Measurements from ENCODE around the gene SLC47A2.
"Not testable (repeated sequence)": the region's sequence is repeated elsewhere in the genome, so short reads cannot be mapped to it uniquely, and the experiment has no call there.

The SLC47A2 gene

GRCh38 chr17:19716108-19717030, at the start of gene SLC47A2:
SLC47A2 (minus strand) TSS chr17:19716584; CDS start chr17:19716555, 29 bp downstream.
- no peak for DNase-seq

GRCh38 chr17:19766016-19766415, 49.6 kb upstream of the SLC47A2 start:
- no peak for DNase-seq

- not testable (repeated sequence) for DNase-seq
Measured at GRCh38 chr17:19763991-19764390, 47.6 kb upstream of the SLC47A2 start.

GRCh38 chr17:19763416-19763815, 47.0 kb upstream of the SLC47A2 start:
- DNase-seq: no peak

GRCh38 chr17:19762515-19762961, 46.2 kb upstream of the SLC47A2 start:
- DNase-seq: peak; percentile 64 to 69

GRCh38 chr17:19760746-19761145, 44.4 kb upstream of the SLC47A2 start:
- no peak for DNase-seq

GRCh38 chr17:19759568-19760549, 43.5 kb upstream of the SLC47A2 start:
- no peak for DNase-seq

- DNase-seq: no peak
Measured at GRCh38 chr17:19757536-19758180, 41.3 kb upstream of the SLC47A2 start.

- DNase-seq: no peak
Measured at GRCh38 chr17:19756546-19756945, 40.2 kb upstream of the SLC47A2 start.

GRCh38 chr17:19755821-19756510, 39.6 kb upstream of the SLC47A2 start:
- DNase-seq: no peak

GRCh38 chr17:19755392-19755791, 39.0 kb upstream of the SLC47A2 start:
- no peak for DNase-seq

- no peak for DNase-seq
Measured at GRCh38 chr17:19753661-19754463, 37.5 kb upstream of the SLC47A2 start.

- DNase-seq: peak in 1 of 2 donors; percentile 67
Measured at GRCh38 chr17:19753051-19753509, 36.7 kb upstream of the SLC47A2 start.

- no peak for DNase-seq
Measured at GRCh38 chr17:19752216-19753050, 36.0 kb upstream of the SLC47A2 start.

- no peak for DNase-seq
Measured at GRCh38 chr17:19750835-19751234, 34.5 kb upstream of the SLC47A2 start.

GRCh38 chr17:19750020-19750572, 33.7 kb upstream of the SLC47A2 start:
- DNase-seq: no peak

- no peak for DNase-seq
Measured at GRCh38 chr17:19748807-19749193, 32.4 kb upstream of the SLC47A2 start.

- no peak for DNase-seq
Measured at GRCh38 chr17:19747829-19748806, 31.7 kb upstream of the SLC47A2 start, which contains the start of gene ALDH3A1. ALDH3A1 (minus strand) TSS chr17:19748298; CDS start chr17:19745129, 3,169 bp downstream.

All from CD4-positive, alpha-beta T cell treated with Interleukin-1 beta for 1 hour (primary cell).